Hepatocyte (in vitro differentiated cells): ENCODE data around the gene GRHL1. TPM values are rescaled to one million over a fixed set of nuclear protein-coding genes. Genes with fewer than 3 reads are reported as not detected.

Experiments
- DNase-seq: peaks from one replicate; pipeline ENCODE4 v3.0.0-alpha.2; 2016; ENCODE audit warnings: low spot score
- H2AFZ ChIP-seq: fragments of 200-600 bp; sonication (generic); 2 replicates; pipeline ENCODE4 v1.6.0; 2016; ENCODE audit warnings: antibody characterized with exemption, mild to moderate bottlenecking
- H3K27ac ChIP-seq: fragments of 200-600 bp; sonication (generic); 2 replicates; pipeline ENCODE4 v1.5.1; 2016; ENCODE audit warnings: mild to moderate bottlenecking
- H3K27me3 ChIP-seq: fragments of 200-600 bp; sonication (generic); 2 replicates; pipeline ENCODE4 v1.6.1; 2016
- H3K36me3 ChIP-seq: fragments of 200-600 bp; sonication (generic); replicated peaks from 2 replicates; pipeline ENCODE4 v1.5.1; 2016; ENCODE audit warnings: low read depth; ENCODE audit not compliant: insufficient read depth
- H3K4me1 ChIP-seq: fragments of 200-600 bp; sonication (generic); 2 replicates; pipeline ENCODE4 v1.5.1; 2016; ENCODE audit warnings: mild to moderate bottlenecking, moderate library complexity; ENCODE audit not compliant: insufficient read depth
- H3K4me2 ChIP-seq: fragments of 200-600 bp; sonication (generic); 2 replicates; pipeline ENCODE4 v1.6.0; 2016
- H3K4me3 ChIP-seq: fragments of 200-600 bp; sonication (generic); 2 replicates; pipeline ENCODE4 v1.5.1; 2016; ENCODE audit warnings: mild to moderate bottlenecking
- H3K79me2 ChIP-seq: fragments of 200-600 bp; sonication (generic); 2 replicates; pipeline ENCODE4 v1.6.0; 2017; ENCODE audit warnings: mild to moderate bottlenecking
- H3K9me2 ChIP-seq: fragments of 200-600 bp; sonication (generic); replicated peaks from 2 replicates; pipeline ENCODE4 v1.6.0; 2017; ENCODE audit warnings: mild to moderate bottlenecking; ENCODE audit not compliant: insufficient read depth
- H3K9me3 ChIP-seq: fragments of 200-600 bp; sonication (generic); 2 replicates; pipeline ENCODE4 v1.5.1; 2016; ENCODE audit warnings: low read depth, mild to moderate bottlenecking
- H4K20me1 ChIP-seq: fragments of 200-600 bp; sonication (generic); 2 replicates; pipeline ENCODE4 v1.6.0; 2016; ENCODE audit warnings: mild to moderate bottlenecking; ENCODE audit not compliant: insufficient read depth, poor library complexity, severe bottlenecking
- EZH2 ChIP-seq: fragments of 200-600 bp; sonication (generic); IDR thresholded peaks from 2 replicates; pipeline ENCODE4 v1.6.1; 2016; ENCODE audit warnings: antibody characterized with exemption, mild to moderate bottlenecking, borderline replicate concordance
- EZH2phosphoT487 ChIP-seq: fragments of 200-600 bp; sonication (generic); IDR thresholded peaks from one replicate; pipeline ENCODE4 v1.6.1; 2018; ENCODE audit warnings: antibody characterized with exemption, mild to moderate bottlenecking, low read depth, moderate library complexity; ENCODE audit not compliant: unreplicated experiment, severe bottlenecking
- WGBS: methylation state at CpG from one replicate; pipeline ENCODE4 v1.1.6; 2016; ENCODE audit warnings: low lambda C conversion rate; ENCODE audit errors: missing lambda C conversion rate; 5-methylcytosine and 5-hydroxymethylcytosine counted together
- polyA plus RNA-seq: library from polyadenylated mRNA; unstranded; fragments of >200 nt; fragmentation: Nextera tagmentation; extraction: Ambion mirVana; gene quantifications from 2 replicates; pipeline ENCODE4 v1.2.1, GENCODE V29; 2016
- total RNA-seq: library from RNA; depleted of rRNA; stranded (reverse); fragments of >200 nt; gene quantifications from 2 replicates; pipeline ENCODE4 v1.2.3, GENCODE V29; 2014
- TF ChIP-seq, protein P1 (sequence below): fragments of 200-600 bp; sonication (generic); IDR thresholded peaks from 2 replicates; pipeline ENCODE4 v1.5.1; 2016; ENCODE audit warnings: antibody characterized with exemption, mild to moderate bottlenecking; ENCODE audit not compliant: poor library complexity

GRHL1 gene
- total and polyA plus RNA-seq, 2 experiments from 2014 or later = 4.0 to 10.9 TPM

DNA sequence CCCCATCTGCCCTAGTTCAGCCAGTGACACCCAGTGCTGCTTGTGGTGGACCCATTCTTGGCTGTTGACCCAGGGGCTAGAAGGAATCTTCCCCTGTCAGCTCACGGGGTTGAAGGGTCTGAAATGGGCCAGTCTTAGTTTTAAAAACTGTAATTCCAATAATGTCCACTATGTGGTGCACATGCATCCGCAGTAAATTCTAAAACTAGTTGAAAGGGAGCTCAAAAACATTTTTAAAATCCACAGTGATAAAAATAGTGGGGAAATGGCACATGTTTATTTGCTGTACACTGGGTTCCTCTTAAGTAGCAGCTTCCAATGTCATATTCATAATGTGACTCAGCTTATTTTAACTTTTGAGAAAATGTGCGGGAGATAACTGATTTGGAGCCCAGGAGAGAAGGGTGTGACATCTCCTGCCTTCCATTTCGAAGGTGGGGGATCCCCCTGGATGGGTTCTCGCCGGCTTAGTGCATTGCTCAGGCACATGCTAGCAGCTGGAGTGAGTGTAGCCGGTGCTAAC, 32.8 kb downstream of the GRHL1 start:
- no peaks in the 10 kb centered on the region for H4K20me1 ChIP-seq
- no peak overlapping the region for H2AFZ ChIP-seq
- no peak overlapping the region for H3K4me3 ChIP-seq
- H3K9me3 ChIP-seq = no peaks in the 10 kb centered on the region
- H3K36me3 ChIP-seq = no peaks in the 10 kb centered on the region
- TF ChIP-seq EZH2 = no peak
- TF ChIP-seq, protein P1, sequence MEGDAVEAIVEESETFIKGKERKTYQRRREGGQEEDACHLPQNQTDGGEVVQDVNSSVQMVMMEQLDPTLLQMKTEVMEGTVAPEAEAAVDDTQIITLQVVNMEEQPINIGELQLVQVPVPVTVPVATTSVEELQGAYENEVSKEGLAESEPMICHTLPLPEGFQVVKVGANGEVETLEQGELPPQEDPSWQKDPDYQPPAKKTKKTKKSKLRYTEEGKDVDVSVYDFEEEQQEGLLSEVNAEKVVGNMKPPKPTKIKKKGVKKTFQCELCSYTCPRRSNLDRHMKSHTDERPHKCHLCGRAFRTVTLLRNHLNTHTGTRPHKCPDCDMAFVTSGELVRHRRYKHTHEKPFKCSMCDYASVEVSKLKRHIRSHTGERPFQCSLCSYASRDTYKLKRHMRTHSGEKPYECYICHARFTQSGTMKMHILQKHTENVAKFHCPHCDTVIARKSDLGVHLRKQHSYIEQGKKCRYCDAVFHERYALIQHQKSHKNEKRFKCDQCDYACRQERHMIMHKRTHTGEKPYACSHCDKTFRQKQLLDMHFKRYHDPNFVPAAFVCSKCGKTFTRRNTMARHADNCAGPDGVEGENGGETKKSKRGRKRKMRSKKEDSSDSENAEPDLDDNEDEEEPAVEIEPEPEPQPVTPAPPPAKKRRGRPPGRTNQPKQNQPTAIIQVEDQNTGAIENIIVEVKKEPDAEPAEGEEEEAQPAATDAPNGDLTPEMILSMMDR = peak; percentile 64
- DNase-seq = peak; percentile 56
- 59% methylated on average over 7 of the region's 7 CpGs for WGBS
- no peaks in the 10 kb centered on the region for H3K27me3 ChIP-seq
- H3K4me1 ChIP-seq = no peaks in the 10 kb centered on the region
- no peak overlapping the region for H3K4me2 ChIP-seq
- no peaks in the 10 kb centered on the region for H3K79me2 ChIP-seq
- H3K9me2 ChIP-seq = no peaks in the 10 kb centered on the region
- no peak overlapping the region for H3K27ac ChIP-seq

GRCh38 chr2:9984871-9985480, 33.5 kb downstream of the GRHL1 start:
- Histone ChIP-seq H3K9me2 (no peaks in the 10 kb centered on the region), H3K27me3 (no peaks in the 10 kb centered on the region), H2AFZ (no peak overlapping the region), H3K4me3 (no peak overlapping the region), H4K20me1 (no peaks in the 10 kb centered on the region), H3K4me1 (no peaks in the 10 kb centered on the region), H3K36me3 (no peaks in the 10 kb centered on the region), H3K9me3 (no peaks in the 10 kb centered on the region), H3K27ac (no peak overlapping the region), H3K79me2 (no peaks in the 10 kb centered on the region), H3K4me2 (no peak overlapping the region)
- DNase-seq = no peak
- 85% methylated on average over 6 of the region's 6 CpGs for WGBS
- TF ChIP-seq EZH2 (no peak), EZH2phosphoT487 (no peak)
- TF ChIP-seq, protein P1 = no peak

DNA sequence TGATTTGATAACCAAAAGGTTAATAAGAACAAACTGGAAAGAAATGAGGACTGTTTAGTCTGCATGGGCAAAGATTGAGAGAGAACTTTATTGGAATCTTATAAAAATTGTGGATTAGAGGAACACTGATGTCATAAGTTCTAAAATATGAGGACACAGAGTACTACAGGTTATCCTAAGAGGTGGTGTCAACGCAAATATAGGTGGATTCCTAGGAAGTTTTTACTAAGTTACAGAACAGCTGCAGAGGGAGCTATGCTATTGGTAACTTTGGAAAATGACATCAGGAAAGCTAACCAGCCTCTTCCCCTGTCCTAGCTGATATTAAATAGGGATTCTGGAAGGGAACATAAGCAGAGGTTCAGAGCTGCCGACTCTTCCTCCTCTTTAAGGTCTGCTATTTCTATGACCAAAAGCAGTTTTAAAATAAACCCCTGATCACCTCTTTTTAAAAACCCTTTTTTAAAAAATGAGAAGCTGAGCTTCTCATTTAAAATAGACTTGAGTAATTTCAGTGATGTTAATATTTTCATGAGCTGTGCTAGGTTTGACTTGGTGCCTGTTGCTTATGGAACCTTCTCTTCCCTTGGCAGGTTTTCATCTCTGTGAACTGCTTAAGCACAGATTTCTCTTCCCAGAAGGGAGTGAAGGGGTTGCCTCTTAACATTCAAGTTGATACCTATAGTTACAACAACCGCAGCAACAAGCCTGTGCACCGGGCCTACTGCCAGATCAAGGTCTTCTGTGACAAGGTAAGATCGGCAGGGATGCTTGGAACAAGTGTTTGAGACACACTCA, 34.2 kb downstream of the GRHL1 start:
- no peaks in the 10 kb centered on the region for H3K36me3 ChIP-seq
- no peaks in the 10 kb centered on the region for H3K27me3 ChIP-seq
- H3K9me2 ChIP-seq = no peaks in the 10 kb centered on the region
- no peaks in the 10 kb centered on the region for H3K9me3 ChIP-seq
- no peak overlapping the region for H3K4me2 ChIP-seq
- no peak overlapping the region for H3K4me3 ChIP-seq
- no peaks in the 10 kb centered on the region for H3K4me1 ChIP-seq
- DNase-seq = no peak
- 95% methylated on average over 5 of the region's 5 CpGs for WGBS
- TF ChIP-seq EZH2 = no peak
- no peak for TF ChIP-seq EZH2phosphoT487
- TF ChIP-seq, protein P1 = no peak
- no peaks in the 10 kb centered on the region for H4K20me1 ChIP-seq
- H3K27ac ChIP-seq = no peak overlapping the region
- no peaks in the 10 kb centered on the region for H3K79me2 ChIP-seq
- no peak overlapping the region for H2AFZ ChIP-seq
